AG09319 (cell line): Measurements from ENCODE around the gene MYO1F.
A peak's percentile ranks its signal among the peaks of the same experiment; 100 is the strongest.
"Not testable (repeated sequence)": the region's sequence is repeated elsewhere in the genome, so short reads cannot be mapped to it uniquely, and the experiment has no call there.

Experiments
- DNase-seq: peaks from one replicate; pipeline ENCODE4 v3.0.0-alpha.2; 2010; ENCODE audit warnings: low read depth; ENCODE audit errors: extremely low read depth
- CTCF ChIP-seq: IDR thresholded peaks from 2 replicates; pipeline ENCODE4 v1.5.1; 2011; ENCODE audit warnings: low read depth, mild to moderate bottlenecking, inconsistent platforms, low read length, moderate library complexity

The MYO1F gene

GRCh38 chr19:8573316-8573715 lies 3.9 kb downstream of the MYO1F start:
- TF ChIP-seq CTCF: no peak
- no peak for DNase-seq

GRCh38 chr19:8571006-8571411 lies 6.2 kb downstream of the MYO1F start:
- no peak for DNase-seq
- no peak for TF ChIP-seq CTCF

GRCh38 chr19:8569066-8569771 lies 8.0 kb downstream of the MYO1F start:
- peak; percentile 86 for DNase-seq
- no peak for TF ChIP-seq CTCF

- TF ChIP-seq CTCF: no peak
- DNase-seq: no peak
Measured at GRCh38 chr19:8567522-8568172, 9.6 kb downstream of the MYO1F start.

- TF ChIP-seq CTCF: no peak
- no peak for DNase-seq
Measured at GRCh38 chr19:8566855-8567254, 10.4 kb downstream of the MYO1F start.

GRCh38 chr19:8564866-8565265 lies 12.4 kb downstream of the MYO1F start:
- DNase-seq: not testable (repeated sequence)

GRCh38 chr19:8561075-8561764 lies 16.0 kb downstream of the MYO1F start:
- no peak for TF ChIP-seq CTCF
- DNase-seq: no peak
